GM12801 (cell line): Measurements from ENCODE around the gene CHAT.

Experiments used
- TF ChIP-seq, protein P1 (sequence below): IDR thresholded peaks from one replicate; pipeline ENCODE4 v1.5.1; 2011; ENCODE audit warnings: control low read depth; ENCODE audit not compliant: insufficient read length; ENCODE audit errors: extremely low read depth

The CHAT gene

DNA sequence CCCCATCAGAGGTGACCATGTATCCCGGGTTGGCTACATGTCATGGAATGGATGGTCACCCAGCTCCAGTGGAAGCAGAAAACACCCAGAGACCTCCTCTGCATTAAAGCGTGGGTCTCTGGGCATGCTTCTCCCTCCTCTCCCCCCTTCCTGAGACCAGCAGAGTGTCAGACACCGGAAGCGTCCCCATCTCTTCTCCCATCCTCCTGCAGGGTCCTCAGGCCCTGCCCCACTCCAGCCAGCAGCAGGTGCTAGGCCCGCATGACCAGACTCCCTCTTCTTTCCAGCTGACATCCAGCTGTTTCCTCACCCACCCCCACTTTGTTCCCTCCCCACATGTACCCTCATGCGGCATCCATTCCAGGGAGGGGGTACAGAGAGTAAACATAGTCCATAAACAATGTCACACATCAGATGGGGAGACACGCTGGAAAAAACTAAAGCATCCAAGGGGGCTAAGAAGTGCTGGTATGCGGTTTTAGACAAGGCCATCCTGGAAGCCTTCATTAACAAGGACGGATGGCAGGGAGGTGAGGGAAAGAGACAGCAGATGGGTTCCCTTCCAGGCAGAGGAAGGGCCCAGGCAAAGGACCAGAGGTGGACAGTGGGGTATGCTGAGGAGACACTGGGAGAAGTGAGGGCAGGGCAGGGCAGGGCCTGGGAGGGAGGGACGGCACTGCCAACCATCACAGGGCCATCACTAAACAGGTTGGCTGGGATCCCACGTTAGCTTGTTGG, 16.2 kb upstream of the CHAT start:
- TF ChIP-seq, protein P1, sequence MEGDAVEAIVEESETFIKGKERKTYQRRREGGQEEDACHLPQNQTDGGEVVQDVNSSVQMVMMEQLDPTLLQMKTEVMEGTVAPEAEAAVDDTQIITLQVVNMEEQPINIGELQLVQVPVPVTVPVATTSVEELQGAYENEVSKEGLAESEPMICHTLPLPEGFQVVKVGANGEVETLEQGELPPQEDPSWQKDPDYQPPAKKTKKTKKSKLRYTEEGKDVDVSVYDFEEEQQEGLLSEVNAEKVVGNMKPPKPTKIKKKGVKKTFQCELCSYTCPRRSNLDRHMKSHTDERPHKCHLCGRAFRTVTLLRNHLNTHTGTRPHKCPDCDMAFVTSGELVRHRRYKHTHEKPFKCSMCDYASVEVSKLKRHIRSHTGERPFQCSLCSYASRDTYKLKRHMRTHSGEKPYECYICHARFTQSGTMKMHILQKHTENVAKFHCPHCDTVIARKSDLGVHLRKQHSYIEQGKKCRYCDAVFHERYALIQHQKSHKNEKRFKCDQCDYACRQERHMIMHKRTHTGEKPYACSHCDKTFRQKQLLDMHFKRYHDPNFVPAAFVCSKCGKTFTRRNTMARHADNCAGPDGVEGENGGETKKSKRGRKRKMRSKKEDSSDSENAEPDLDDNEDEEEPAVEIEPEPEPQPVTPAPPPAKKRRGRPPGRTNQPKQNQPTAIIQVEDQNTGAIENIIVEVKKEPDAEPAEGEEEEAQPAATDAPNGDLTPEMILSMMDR: no peak

DNA sequence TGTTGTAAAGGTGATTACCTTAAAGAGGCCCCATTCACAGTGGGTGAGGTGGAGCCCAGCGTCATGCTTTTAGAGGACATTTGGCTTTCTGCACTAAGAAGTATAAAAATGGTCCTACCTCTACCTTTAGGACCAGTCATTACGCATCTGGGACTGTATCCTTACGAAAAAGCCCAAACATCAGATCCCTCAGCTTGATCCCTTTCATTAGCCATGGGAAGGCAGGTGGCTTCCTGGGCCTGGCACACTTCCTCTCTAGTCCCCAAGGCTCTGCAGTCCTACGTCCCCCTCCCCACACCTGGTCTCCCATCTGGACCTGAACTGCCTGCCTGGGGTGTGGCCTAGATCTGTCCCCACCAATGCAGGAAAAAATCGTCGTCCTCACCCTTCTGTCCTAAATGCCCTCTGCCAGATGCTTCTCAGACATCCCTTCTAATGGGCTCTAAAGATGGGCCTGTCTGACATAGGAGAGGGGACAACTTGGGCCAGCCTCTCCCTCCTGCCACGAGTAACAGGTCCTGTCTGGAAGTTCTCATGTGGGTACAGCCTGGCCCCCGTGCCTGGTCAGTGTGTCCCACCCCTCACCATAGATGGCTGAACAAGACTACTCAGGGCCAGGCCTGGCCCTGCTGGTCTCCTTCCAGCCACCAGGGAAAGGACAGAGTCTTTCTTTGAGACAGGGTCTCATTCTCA, 15.5 kb upstream of the CHAT start:
- TF ChIP-seq, protein P1: no peak

DNA sequence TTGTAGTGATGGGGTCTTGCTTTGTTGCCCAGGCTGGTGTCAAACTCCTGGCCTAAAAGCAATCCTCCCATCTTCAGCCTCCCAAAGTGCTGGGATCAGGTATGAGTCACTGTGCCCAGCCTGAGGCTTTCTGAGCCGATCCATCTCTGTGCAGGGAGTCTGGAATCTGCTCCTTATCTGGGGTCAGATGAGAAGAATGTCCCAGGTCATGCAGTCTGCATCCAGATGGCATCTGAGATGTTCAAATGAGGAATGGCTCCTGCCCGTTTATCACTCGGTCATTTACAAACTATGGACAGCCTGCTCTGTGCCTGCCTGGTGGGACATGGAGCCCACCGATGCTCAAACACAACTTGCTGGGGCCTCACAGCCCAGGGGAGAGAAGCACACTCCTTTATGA, 14.9 kb upstream of the CHAT start:
- TF ChIP-seq, protein P1: no peak

DNA sequence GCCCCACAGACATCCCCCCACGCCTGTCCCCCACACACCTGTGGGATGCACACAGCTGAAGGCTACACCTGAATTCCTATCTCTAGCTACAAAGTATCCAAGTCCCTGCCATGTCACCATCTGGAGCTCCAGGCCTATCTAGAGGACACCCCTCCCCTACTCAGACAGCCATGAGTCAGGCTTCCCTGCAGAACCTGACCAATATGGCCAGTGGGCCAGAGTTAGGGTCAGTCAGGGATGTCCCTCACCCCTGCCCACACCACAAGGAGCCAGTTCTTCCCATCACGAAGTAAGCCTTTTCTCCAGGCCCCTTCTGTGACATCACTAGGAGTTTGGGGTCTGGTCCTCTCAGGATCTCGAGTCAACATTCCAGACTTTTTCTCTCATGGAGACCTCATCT, 14.3 kb upstream of the CHAT start:
- TF ChIP-seq, protein P1: no peak

DNA sequence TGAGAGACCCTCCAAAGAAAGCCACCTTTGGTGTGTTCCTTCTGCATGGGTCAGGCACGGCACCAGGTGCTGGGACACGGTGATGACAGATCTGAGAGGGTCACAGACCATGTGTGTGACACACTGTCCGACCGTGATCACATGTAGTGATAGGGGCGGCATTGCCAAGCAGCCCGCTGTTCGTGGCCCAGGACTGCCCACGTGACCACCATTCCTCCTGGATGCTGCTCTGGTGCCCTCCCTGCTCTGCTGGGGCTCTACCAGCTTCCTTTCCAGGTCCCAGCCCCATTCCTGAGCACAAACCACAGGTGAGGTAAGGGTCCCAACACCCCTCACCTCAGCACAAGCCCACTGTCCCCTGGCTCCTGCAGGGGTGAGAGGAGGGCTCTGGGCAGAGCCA, 13.8 kb upstream of the CHAT start:
- TF ChIP-seq, protein P1: no peak

DNA sequence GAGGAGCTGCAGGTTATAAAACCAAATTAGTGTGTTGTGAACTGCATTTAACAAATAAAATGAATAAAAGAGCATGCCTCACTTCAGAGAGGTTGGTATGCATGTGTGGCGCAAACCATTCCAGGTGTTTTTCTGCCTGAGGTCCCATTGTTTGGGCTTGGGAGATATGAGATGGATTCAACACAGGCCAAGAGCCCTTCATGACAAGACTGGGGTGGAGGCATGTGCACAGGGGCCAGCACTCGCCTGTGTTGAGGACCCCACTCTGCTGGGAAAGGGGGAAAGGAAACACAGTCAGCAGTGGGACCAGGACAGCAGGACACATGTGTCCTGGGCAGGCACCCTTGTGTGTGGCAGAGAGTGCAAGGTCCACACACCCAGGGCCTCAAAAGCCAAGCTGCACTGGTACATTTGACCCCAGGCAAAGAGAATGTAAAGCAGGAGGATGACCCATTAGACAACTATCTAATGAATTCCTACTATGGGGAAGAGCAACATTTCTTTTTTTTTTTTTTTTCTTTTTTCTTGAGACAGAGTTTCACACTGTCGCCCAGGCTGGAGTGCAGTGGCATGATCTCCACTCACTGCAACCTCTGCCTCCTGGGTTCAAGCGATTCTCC, 12.9 kb upstream of the CHAT start:
- TF ChIP-seq, protein P1: no peak

DNA sequence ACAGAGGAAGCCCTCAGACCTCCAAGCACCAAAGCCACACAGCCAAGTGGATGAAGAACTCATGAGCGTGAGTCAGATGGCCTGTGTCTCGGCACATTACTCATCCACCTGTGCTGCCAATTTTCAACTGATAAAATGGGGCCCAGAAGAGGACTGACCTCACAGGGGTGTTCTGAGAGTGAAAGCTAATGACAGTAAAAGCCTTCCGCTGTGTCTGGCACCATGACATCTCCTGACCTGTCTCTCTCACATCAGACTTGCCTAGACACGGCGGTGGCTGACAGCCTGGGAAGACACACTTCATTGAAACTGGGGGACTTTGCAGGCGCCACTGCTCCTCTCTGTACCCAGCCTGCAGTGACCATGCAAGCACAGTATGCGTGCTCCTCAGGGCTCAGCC, 12.0 kb upstream of the CHAT start:
- TF ChIP-seq, protein P1: no peak
